GM10248 (cell line): ENCODE measurements around the gene DMPK.

ENCODE experiments used
- CTCF ChIA-PET: fragments of 300-600 bp; sonication (Branson Sonifier 250); formaldehyde crosslinking; extraction: SDS; loops from one replicate; lab custom pipeline; 2021; ENCODE audit warnings: antibody characterized with exemption; lab: Yijun Ruan, JAX
- POLR2A ChIA-PET: fragments of 350-650 bp; sonication (Branson Sonifier 250); formaldehyde crosslinking; extraction: SDS; loops from one replicate; lab custom pipeline; 2020; ENCODE audit warnings: antibody characterized with exemption; lab: Yijun Ruan, JAX
- DNase-seq: peaks from one replicate; pipeline ENCODE4 v3.0.0; 2012; ENCODE audit errors: extremely low spot score
- CTCF ChIP-seq: IDR thresholded peaks from 2 replicates; pipeline ENCODE4 v1.5.1; 2012; ENCODE audit warnings: mild to moderate bottlenecking, low read depth; ENCODE audit errors: extremely low read depth, missing control alignments, control extremely low read depth

The DMPK gene

GRCh38 chr19:45745606-45746005, 36.7 kb downstream of the DMPK start:
- ChIA-PET CTCF (interaction anchor here (0.9 to 2.3 kb wide), 3 partner anchors 10 to 24 kb away, joined by 3 to 8 read pairs (median 4); partner anchors contain the start of gene SIX5), POLR2A (no interaction called here)
- no peak for TF ChIP-seq CTCF
- DNase-seq, result no peak

- no peak for TF ChIP-seq CTCF
- POLR2A ChIA-PET, result no interaction called here
- CTCF ChIA-PET, result interaction anchor here (1.5 to 1.6 kb wide), 2 partner anchors 13 to 56 kb away, joined by 3 to 6 read pairs; no protein-coding TSS in a partner anchor
- no peak for DNase-seq
Observed at GRCh38 chr19:45742969-45743368, 39.3 kb downstream of the DMPK start.

GRCh38 chr19:45739498-45740439, 42.5 kb downstream of the DMPK start:
- ChIA-PET POLR2A (no interaction called here), CTCF (interaction anchor here (1.5 to 1.8 kb wide), 3 partner anchors 10 to 77 kb away, joined by 3 to 4 read pairs (median 4); no protein-coding TSS in a partner anchor)
- no peak for TF ChIP-seq CTCF
- DNase-seq, result no peak

GRCh38 chr19:45733160-45733810, 49.0 kb downstream of the DMPK start, which contains the start of gene MEIOSIN:
MEIOSIN (plus strand) TSS chr19:45733439; CDS start chr19:45735377, 1,938 bp downstream.
- ChIA-PET POLR2A (no interaction called here), CTCF (interaction anchor here (0.8 to 1.6 kb wide), 3 partner anchors 36 to 149 kb away, joined by 3 to 7 read pairs (median 4); partner anchors contain the start of genes QPCTL and SIX5)
- DNase-seq, result no peak
- no peak for TF ChIP-seq CTCF

- ChIA-PET POLR2A (interaction anchor here (0.9 to 1.5 kb wide), 2 partner anchors 14 to 38 kb away, joined by 3 read pairs; partner anchors contain the start of gene SIX5), CTCF (interaction anchor here (1.2 to 3.4 kb wide), 5 partner anchors 12 to 39 kb away, joined by 3 to 17 read pairs (median 12); partner anchors contain the start of genes QPCTL and SIX5)
- TF ChIP-seq CTCF, result peak; percentile 19
- peak; percentile 96 for DNase-seq
Observed at GRCh38 chr19:45730368-45731288, 51.7 kb downstream of the DMPK start, which contains the start of gene FBXO46. FBXO46 (minus strand) TSS chr19:45730896; CDS start chr19:45713495, 17,401 bp downstream.
